Measurements from ENCODE around the gene IDI2. TPM values are rescaled to one million over a fixed set of nuclear protein-coding genes. Genes with fewer than 3 reads are reported as not detected.

Gene IDI2
- total and polyA plus RNA-seq, 4 donors, result 0.05 to 0.18 (median 0.08) TPM; not detected in 1

DNA sequence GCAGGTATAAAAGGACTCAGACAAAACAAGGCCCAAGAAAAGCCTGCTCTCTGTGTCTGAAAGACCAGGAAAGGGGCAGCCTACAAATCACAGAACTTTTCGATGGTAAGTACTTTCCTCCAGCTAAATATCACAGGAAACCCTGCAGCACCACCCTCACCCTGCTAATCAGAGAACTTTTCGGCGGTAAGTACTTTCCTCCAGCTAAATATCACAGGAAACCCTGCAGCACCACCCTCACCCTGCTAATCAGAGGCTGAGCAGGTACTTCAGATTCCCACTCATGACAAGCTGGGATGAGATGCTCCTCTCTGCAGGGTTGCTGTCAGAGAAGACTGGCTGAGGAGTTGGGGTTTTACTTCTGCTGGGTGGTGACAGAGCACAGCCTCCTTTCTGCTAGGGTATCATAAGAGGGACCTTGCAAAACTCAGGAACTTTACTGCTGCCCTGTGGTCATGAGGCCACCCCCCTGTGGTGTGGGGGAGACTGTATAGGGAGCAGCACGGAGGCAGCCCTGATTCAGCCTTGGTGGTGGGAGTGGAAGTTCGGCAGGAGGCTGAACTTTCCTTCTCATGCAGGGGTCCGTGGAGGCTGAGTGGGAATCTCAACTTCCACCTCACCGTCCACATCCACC is 37.7 kb upstream of the IDI2 start:
- Histone ChIP-seq H3K4me1 (ENCODE audit: control insufficient read depth in 5 of 5, insufficient read depth in 5 of 5, low read length in 5 of 5) (peaks cover 0 to 18% (median 0%) of the 10 kb centered on the region in 5 donors), H3K9me3 (ENCODE audit: control insufficient read depth in 4 of 4, insufficient read depth in 3 of 4, low read length in 3 of 4) (no peaks in the 10 kb centered on the region), H3K27ac (ENCODE audit: low read depth in 1 of 2, low read length in 1 of 2) (no peak overlapping the region), H3K9ac (ENCODE audit: insufficient read depth in 1 of 2, low read length in 2 of 2) (no peak overlapping the region), H3K27me3 (ENCODE audit: control insufficient read depth in 3 of 3, insufficient read depth in 3 of 3, low read length in 2 of 3) (no peaks in the 10 kb centered on the region), H3K36me3 (ENCODE audit: control insufficient read depth in 4 of 4, insufficient read depth in 4 of 4, low read length in 4 of 4) (peaks cover 0 to 3% (median 1%) of the 10 kb centered on the region in 4 donors), H3K4me3 (no peak overlapping the region)
- 30 to 66% methylated on average over 7 of the region's 7 CpGs for WGBS, 2 donors
- no peak for ATAC-seq (ENCODE audit: insufficient read depth, low FRiP score)
- no peak for TF ChIP-seq CTCF (IDR thresholded peaks at IDR 0.05; ENCODE audit: control extremely low read depth, extremely low read depth)
- DNase-seq, result no peak

- H3K27me3 ChIP-seq (ENCODE audit: control insufficient read depth in 3 of 3, insufficient read depth in 3 of 3, low read length in 2 of 3), result no peaks in the 10 kb centered on the region
- 85 to 89% methylated on average over 7 of the region's 7 CpGs for WGBS, 2 donors
- H3K4me1 ChIP-seq (ENCODE audit: control insufficient read depth in 5 of 5, insufficient read depth in 5 of 5, low read length in 5 of 5), result peaks cover 4 to 24% (median 6%) of the 10 kb centered on the region in 5 donors
- peaks cover 0 to 3% (median 1%) of the 10 kb centered on the region in 4 donors for H3K36me3 ChIP-seq (ENCODE audit: control insufficient read depth in 4 of 4, insufficient read depth in 4 of 4, low read length in 4 of 4)
- DNase-seq (no peak), ATAC-seq (ENCODE audit: insufficient read depth, low FRiP score) (no peak)
- no peak for TF ChIP-seq CTCF (IDR thresholded peaks at IDR 0.05; ENCODE audit: control extremely low read depth, extremely low read depth)
- no peak overlapping the region for H3K9ac ChIP-seq (ENCODE audit: insufficient read depth in 1 of 2, low read length in 2 of 2)
- H3K27ac ChIP-seq (ENCODE audit: low read depth in 1 of 2, low read length in 1 of 2), result no peak overlapping the region
- no peak overlapping the region for H3K4me3 ChIP-seq
- no peaks in the 10 kb centered on the region for H3K9me3 ChIP-seq (ENCODE audit: control insufficient read depth in 4 of 4, insufficient read depth in 3 of 4, low read length in 3 of 4)
These were observed 36.5 kb upstream of the IDI2 start for GRCh38 chr10:1061930-1062774.

- Histone ChIP-seq H3K27me3 (ENCODE audit: control insufficient read depth in 3 of 3, insufficient read depth in 3 of 3, low read length in 2 of 3) (no peaks in the 10 kb centered on the region), H3K4me1 (ENCODE audit: control insufficient read depth in 5 of 5, insufficient read depth in 5 of 5, low read length in 5 of 5) (peaks cover 5 to 27% (median 9%) of the 10 kb centered on the region in 5 donors), H3K9me3 (ENCODE audit: control insufficient read depth in 4 of 4, insufficient read depth in 3 of 4, low read length in 3 of 4) (no peaks in the 10 kb centered on the region), H3K36me3 (ENCODE audit: control insufficient read depth in 4 of 4, insufficient read depth in 4 of 4, low read length in 4 of 4) (peaks cover 0 to 4% (median 2%) of the 10 kb centered on the region in 4 donors), H3K4me3 (no peak overlapping the region), H3K27ac (ENCODE audit: low read depth in 1 of 2, low read length in 1 of 2) (no peak overlapping the region), H3K9ac (ENCODE audit: insufficient read depth in 1 of 2, low read length in 2 of 2) (no peak overlapping the region)
- TF ChIP-seq CTCF (IDR thresholded peaks at IDR 0.05; ENCODE audit: control extremely low read depth, extremely low read depth), result no peak
- WGBS, 2 donors, result 91 to 96% methylated on average over 8 of the region's 8 CpGs
- ATAC-seq (ENCODE audit: insufficient read depth, low FRiP score) (no peak), DNase-seq (no peak)
These were observed 34.2 kb upstream of the IDI2 start for GRCh38 chr10:1059902-1060301.

Data from lung (tissue), 12 donors.